Prostate gland (tissue), 2 donors: ENCODE results near the gene C5orf15.
A peak's percentile ranks its signal among the peaks of the same experiment; 100 is the strongest.

Experiments used
- POLR2A ChIP-seq: fragments of 450-650 bp; IDR thresholded peaks from one replicate; pipeline ENCODE4 v1.6.1; 2016; ENCODE audit warnings: antibody characterized with exemption, mild to moderate bottlenecking
- POLR2AphosphoS5 ChIP-seq: sonication (generic); formaldehyde crosslinking; IDR thresholded peaks from one replicate; pipeline ENCODE4 v1.6.1; 2017; ENCODE audit warnings: antibody characterized with exemption
- TF ChIP-seq, protein P1 (sequence below), 4 experiments: fragments of 200-600 bp in 2 of 4; fragments of 450-650 bp in 2 of 4; sonication (generic) in 2 of 4; IDR thresholded peaks; 1 replicate in 3 of 4; 2 replicates in 1 of 4; pipeline ENCODE4 v1.5.1; 2016 to 2019; ENCODE audit warnings: antibody characterized with exemption in 4 of 4, mild to moderate bottlenecking in 2 of 4, moderate library complexity in 2 of 4

DNA sequence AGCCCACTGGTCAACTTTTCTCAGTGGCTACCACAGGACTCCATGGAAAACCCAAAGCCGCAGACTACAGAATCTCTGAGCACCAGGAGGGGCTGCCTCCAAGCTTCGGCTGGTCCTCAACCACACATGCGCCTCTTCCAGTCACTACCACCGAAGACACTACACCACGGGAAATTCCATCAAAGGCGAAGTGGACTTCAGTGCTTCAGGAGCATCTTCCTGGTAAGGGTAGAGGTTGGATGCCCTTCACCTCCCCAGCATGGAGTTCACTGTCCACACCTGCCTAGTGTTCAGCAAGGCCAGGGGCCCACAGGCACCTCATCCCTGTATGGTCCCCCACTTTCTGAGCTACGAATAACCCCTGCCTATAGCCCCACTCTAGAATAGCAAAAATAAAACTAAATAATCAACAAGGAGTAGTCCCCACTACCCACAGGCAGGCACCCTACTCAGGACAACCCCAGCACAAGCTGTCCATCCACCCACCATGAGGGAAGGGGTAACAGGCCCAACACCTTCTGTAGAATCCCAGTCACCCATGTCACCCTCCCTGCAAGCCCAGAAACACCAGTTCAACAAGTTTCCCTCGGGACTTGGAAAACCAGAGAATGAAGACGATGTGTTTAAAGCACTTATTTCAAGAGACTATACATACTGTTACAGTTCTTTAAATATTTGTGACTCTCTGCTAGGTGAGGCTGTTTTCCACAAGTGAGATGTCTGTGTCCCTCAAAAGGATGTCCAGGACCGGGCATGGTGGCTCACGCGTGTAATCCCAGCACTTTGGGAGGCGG is 33.7 kb upstream of the C5orf15 start:
- TF ChIP-seq, protein P1, sequence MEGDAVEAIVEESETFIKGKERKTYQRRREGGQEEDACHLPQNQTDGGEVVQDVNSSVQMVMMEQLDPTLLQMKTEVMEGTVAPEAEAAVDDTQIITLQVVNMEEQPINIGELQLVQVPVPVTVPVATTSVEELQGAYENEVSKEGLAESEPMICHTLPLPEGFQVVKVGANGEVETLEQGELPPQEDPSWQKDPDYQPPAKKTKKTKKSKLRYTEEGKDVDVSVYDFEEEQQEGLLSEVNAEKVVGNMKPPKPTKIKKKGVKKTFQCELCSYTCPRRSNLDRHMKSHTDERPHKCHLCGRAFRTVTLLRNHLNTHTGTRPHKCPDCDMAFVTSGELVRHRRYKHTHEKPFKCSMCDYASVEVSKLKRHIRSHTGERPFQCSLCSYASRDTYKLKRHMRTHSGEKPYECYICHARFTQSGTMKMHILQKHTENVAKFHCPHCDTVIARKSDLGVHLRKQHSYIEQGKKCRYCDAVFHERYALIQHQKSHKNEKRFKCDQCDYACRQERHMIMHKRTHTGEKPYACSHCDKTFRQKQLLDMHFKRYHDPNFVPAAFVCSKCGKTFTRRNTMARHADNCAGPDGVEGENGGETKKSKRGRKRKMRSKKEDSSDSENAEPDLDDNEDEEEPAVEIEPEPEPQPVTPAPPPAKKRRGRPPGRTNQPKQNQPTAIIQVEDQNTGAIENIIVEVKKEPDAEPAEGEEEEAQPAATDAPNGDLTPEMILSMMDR (IDR thresholded peaks at IDR 0.05): no peak
- TF ChIP-seq POLR2AphosphoS5 (peak; percentile 42), POLR2A (no peak)
